ENCODE data around the gene NOP58. TPM values are rescaled to one million over a fixed set of nuclear protein-coding genes. Genes with fewer than 3 reads are reported as not detected.
"Not testable (repeated sequence)": the region's sequence is repeated elsewhere in the genome, so short reads cannot be mapped to it uniquely, and the experiment has no call there.

Gene NOP58
- total and polyA plus RNA-seq, 10 donors = 57.2 to 123 (median 76.2) TPM

DNA sequence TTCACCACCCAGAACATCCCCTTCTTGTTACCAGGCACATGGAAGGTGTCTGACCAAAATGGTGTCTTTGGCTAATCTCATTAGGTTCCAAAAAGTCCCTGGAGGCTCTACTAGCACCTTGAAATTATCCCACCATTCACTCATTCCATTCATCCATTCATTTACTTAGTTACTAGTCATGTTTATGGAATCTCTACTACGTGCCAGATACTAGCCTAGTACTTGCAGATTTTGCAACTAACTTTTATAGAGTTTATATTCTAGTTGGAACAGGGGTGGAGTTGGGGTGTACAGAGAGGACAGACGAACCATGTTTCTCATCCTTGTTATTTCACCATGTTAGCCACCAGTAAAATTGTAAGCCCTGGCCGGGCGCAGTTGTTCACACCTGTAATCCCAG, 4.0 kb upstream of the NOP58 start:
- H3K27ac ChIP-seq = no peak overlapping the region
- intact Hi-C loops (cut with DNase I; ENCODE audit: low total_unique reads) = no loop called here
- WGBS, 5 donors = 67 to 89% (median 79%) methylated on average over 4 of the region's 4 CpGs
- H3K9me3 ChIP-seq = no peaks in the 10 kb centered on the region
- H3K4me1 ChIP-seq = peaks cover 0 to 9% (median under 1%) of the 10 kb centered on the region in 6 donors
- TF ChIP-seq, protein P1, sequence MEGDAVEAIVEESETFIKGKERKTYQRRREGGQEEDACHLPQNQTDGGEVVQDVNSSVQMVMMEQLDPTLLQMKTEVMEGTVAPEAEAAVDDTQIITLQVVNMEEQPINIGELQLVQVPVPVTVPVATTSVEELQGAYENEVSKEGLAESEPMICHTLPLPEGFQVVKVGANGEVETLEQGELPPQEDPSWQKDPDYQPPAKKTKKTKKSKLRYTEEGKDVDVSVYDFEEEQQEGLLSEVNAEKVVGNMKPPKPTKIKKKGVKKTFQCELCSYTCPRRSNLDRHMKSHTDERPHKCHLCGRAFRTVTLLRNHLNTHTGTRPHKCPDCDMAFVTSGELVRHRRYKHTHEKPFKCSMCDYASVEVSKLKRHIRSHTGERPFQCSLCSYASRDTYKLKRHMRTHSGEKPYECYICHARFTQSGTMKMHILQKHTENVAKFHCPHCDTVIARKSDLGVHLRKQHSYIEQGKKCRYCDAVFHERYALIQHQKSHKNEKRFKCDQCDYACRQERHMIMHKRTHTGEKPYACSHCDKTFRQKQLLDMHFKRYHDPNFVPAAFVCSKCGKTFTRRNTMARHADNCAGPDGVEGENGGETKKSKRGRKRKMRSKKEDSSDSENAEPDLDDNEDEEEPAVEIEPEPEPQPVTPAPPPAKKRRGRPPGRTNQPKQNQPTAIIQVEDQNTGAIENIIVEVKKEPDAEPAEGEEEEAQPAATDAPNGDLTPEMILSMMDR (IDR thresholded peaks at IDR 0.05 in 8 of 11, conservative IDR thresholded peaks at IDR 0.05 in 3 of 11) = no peak
- TF ChIP-seq POLR2AphosphoS5 (IDR thresholded peaks at IDR 0.05) (no peak), POLR2A (IDR thresholded peaks at IDR 0.05) (no peak)
- H3K27me3 ChIP-seq (replicated peaks in 1 of 7) = peaks cover 0 to 4% (median 0%) of the 10 kb centered on the region in 7 donors
- DNase-seq = no peak
- H3K4me3 ChIP-seq = no peak overlapping the region
- H3K36me3 ChIP-seq = no peaks in the 10 kb centered on the region

DNA sequence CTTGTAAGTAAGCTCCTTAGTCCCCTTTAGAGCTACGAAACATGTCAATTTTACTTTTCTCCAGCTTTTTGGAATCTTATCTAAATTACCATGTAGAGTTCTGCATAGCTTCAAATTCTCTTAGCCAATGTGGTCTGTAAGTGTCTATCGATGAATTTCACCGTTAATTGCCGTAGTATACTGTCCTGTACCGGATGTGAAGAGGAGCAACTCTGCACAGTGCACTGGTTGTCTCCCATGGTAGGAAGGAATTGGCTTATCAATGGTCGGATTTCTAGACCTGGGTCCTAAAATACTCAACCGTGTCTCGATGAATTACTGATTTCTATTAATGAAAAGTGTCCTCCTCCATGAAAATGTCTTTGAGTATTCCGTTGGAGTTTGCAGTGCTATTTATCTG, 1.9 kb downstream of the NOP58 start:
- H3K4me1 ChIP-seq = peaks cover 18 to 68% (median 58%) of the 10 kb centered on the region in 6 donors
- intact Hi-C loops (cut with DNase I; ENCODE audit: low total_unique reads) = no loop called here

DNA sequence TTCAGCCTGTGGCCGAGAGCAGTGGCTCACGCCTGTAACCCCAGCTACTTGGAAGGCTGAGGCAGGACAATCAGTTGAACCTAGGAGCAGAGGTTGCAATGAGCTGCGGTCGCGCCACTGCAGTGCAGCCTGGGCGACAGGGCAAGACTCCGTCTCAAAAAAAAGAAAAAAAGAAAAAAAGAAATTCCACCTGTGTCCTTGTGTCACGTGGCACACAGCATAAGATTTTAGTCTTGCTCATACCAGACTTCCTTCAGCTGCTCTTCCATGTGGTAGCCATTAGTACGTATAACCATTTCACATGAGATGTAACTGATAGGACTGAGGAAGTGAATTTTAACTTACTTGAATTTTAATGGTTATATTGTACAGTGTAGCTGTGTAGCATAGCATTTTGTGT, 4.0 kb downstream of the NOP58 start:
- 50 to 58% (median 52%) methylated on average over 9 of the region's 9 CpGs for whole genome bisulfite sequencing, 5 donors
- TF ChIP-seq POLR2AphosphoS5 (IDR thresholded peaks at IDR 0.05) (no peak), POLR2A (IDR thresholded peaks at IDR 0.05) (no peak)
- TF ChIP-seq, protein P1 (IDR thresholded peaks at IDR 0.05 in 8 of 11, conservative IDR thresholded peaks at IDR 0.05 in 3 of 11) = no peak
- peak overlapping the region in 3 of 8 donors; percentile 3 to 44 (median 8) for H3K27ac ChIP-seq
- H3K27me3 ChIP-seq (replicated peaks in 1 of 7) = no peaks in the 10 kb centered on the region
- no peak overlapping the region for H3K4me3 ChIP-seq
- H3K9me3 ChIP-seq = no peaks in the 10 kb centered on the region
- intact Hi-C loops (cut with DNase I; ENCODE audit: low total_unique reads) = no loop called here
- DNase-seq = no peak
- H3K4me1 ChIP-seq = peaks cover 20 to 83% (median 76%) of the 10 kb centered on the region in 6 donors
- H3K36me3 ChIP-seq = no peaks in the 10 kb centered on the region

More for the DNA sequence above, 1.9 kb downstream of the NOP58 start:
- TF ChIP-seq POLR2A (IDR thresholded peaks at IDR 0.05) = no peak
- TF ChIP-seq, protein P1 (IDR thresholded peaks at IDR 0.05 in 8 of 11, conservative IDR thresholded peaks at IDR 0.05 in 3 of 11) = no peak
- no peak for TF ChIP-seq POLR2AphosphoS5 (IDR thresholded peaks at IDR 0.05)
- DNase-seq = no peak
- H3K27ac ChIP-seq = peak overlapping the region in 5 of 8 donors; percentile 94 to 98 (median 96)
- H3K36me3 ChIP-seq = no peaks in the 10 kb centered on the region
- no peaks in the 10 kb centered on the region for H3K9me3 ChIP-seq
- 7 to 10% (median 9%) methylated on average over 9 of the region's 9 CpGs for WGBS, 5 donors
- H3K4me3 ChIP-seq = peak overlapping the region; percentile 66 to 98 (median 84)
- H3K27me3 ChIP-seq (replicated peaks in 1 of 7) = no peaks in the 10 kb centered on the region

DNA sequence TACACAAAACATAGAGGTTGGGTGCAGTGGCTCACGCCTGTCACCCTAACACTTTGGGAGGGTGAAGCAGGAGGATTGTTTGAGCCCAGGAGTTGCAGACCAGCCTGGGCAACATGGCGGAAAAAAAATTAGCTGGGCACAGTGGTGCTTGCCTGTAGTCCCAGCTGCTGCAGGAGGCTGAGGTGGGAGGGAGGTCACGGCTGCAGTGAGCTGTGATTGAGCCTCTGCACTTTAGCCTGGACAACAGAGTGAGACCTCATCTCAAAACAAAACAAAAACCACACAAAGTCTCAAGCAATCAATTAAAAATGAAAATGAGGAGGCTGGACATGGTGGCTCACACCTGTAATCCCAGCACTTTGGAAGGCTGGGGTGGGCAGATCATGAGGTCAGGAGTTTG, 4.9 kb downstream of the NOP58 start:
- H3K4me3 ChIP-seq = peak overlapping the region in 1 of 8 donors; percentile 8
- no peaks in the 10 kb centered on the region for H3K9me3 ChIP-seq
- no peak for TF ChIP-seq POLR2AphosphoS5 (IDR thresholded peaks at IDR 0.05)
- TF ChIP-seq, protein P1 (IDR thresholded peaks at IDR 0.05 in 8 of 11, conservative IDR thresholded peaks at IDR 0.05 in 3 of 11) = no peak
- no peak for TF ChIP-seq POLR2A (IDR thresholded peaks at IDR 0.05)
- peak overlapping the region in 3 of 8 donors; percentile 3 to 37 (median 8) for H3K27ac ChIP-seq
- DNase-seq = no peak
- intact Hi-C loops (cut with DNase I; ENCODE audit: low total_unique reads) = no loop called here
- 52 to 70% (median 67%) methylated on average over 3 of the region's 3 CpGs for WGBS, 5 donors
- peaks cover 20 to 91% (median 77%) of the 10 kb centered on the region in 6 donors for H3K4me1 ChIP-seq
- no peaks in the 10 kb centered on the region for H3K27me3 ChIP-seq (replicated peaks in 1 of 7)
- peaks cover 0 to 7% (median 3%) of the 10 kb centered on the region in 6 donors for H3K36me3 ChIP-seq

DNA sequence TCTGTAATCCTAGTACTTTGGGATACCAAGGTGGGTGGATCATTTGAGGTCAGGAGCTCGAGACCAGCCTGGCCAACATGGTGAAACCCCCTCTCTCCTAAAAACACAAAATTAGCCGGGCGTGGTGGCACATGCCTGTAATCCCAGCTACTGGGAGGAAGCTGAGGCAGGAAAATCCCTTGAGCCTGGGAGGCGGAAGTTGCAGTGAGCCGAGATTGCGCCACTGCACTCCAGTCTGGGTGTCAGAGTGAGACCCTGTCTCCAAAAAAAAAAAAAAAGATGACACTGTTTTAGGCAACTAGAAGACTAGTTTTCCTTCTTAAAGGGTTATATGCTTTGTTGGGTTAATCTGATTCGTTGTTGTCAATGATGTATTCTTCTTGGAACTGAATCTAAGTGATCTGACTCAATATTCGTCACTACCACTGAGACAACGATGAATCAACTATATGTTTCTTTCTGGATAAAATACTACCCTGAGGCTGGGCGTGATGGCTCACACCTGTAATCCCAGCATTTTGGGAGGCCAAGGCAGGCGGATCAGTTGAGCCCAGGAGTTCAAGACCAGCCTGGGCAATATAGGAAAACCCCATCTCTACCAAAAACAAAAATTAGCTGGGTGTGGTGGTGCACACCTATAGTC, 10.6 kb downstream of the NOP58 start:
- Histone ChIP-seq H3K4me1 (peaks cover 7 to 73% (median 39%) of the 10 kb centered on the region in 6 donors), H3K36me3 (peaks cover 0 to 64% (median 50%) of the 10 kb centered on the region in 6 donors)
- H3K9me3 ChIP-seq; H3K27ac ChIP-seq; H3K4me3 ChIP-seq; DNase-seq; H3K27me3 ChIP-seq (replicated peaks in 1 of 7); intact Hi-C loops (cut with DNase I; ENCODE audit: low total_unique reads): not testable (repeated sequence)
- WGBS, 5 donors = 75 to 94% (median 86%) methylated on average over 11 of the region's 11 CpGs

All from spleen (tissue), 11 donors.